ENCODE measurements around the gene PROCA1.

DNA sequence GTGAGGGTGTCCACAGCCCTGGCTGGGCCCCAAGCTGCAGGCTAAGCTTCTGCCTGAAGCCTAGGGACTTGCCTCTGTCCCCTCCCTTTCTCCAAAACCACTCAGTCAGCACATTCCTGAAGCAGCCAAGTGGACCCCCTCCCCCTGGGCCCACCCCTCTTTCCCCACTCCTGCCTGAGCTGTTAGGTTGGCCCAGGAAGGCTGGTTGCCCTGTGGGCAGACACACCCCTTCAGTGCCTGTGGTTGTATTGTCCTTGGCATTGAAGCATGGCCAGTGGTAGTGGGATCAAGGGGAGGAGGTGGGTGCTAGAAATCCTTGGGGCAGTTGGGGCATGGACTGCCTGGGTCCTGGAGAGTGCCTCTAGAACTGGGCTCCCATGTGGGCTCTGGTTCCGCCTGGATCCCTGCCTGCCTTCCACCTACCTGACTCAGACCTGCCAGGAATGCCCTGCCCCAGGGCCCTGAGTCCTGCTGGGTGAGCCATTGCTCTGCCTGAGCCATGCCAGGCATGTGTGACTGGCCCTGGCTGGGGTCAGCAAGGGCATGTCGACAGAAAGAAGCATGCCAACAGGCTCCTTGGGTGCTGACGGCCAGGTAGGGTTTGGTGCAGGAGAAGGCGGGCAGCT, 34.2 kb upstream of the PROCA1 start:
- no peak for TF ChIP-seq POLR2AphosphoS5 (IDR thresholded peaks at IDR 0.05)
- TF ChIP-seq, protein P1, sequence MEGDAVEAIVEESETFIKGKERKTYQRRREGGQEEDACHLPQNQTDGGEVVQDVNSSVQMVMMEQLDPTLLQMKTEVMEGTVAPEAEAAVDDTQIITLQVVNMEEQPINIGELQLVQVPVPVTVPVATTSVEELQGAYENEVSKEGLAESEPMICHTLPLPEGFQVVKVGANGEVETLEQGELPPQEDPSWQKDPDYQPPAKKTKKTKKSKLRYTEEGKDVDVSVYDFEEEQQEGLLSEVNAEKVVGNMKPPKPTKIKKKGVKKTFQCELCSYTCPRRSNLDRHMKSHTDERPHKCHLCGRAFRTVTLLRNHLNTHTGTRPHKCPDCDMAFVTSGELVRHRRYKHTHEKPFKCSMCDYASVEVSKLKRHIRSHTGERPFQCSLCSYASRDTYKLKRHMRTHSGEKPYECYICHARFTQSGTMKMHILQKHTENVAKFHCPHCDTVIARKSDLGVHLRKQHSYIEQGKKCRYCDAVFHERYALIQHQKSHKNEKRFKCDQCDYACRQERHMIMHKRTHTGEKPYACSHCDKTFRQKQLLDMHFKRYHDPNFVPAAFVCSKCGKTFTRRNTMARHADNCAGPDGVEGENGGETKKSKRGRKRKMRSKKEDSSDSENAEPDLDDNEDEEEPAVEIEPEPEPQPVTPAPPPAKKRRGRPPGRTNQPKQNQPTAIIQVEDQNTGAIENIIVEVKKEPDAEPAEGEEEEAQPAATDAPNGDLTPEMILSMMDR (IDR thresholded peaks at IDR 0.05), result no peak
